ENCODE measurements around the gene TMF1.

TMF1 gene, protein sequence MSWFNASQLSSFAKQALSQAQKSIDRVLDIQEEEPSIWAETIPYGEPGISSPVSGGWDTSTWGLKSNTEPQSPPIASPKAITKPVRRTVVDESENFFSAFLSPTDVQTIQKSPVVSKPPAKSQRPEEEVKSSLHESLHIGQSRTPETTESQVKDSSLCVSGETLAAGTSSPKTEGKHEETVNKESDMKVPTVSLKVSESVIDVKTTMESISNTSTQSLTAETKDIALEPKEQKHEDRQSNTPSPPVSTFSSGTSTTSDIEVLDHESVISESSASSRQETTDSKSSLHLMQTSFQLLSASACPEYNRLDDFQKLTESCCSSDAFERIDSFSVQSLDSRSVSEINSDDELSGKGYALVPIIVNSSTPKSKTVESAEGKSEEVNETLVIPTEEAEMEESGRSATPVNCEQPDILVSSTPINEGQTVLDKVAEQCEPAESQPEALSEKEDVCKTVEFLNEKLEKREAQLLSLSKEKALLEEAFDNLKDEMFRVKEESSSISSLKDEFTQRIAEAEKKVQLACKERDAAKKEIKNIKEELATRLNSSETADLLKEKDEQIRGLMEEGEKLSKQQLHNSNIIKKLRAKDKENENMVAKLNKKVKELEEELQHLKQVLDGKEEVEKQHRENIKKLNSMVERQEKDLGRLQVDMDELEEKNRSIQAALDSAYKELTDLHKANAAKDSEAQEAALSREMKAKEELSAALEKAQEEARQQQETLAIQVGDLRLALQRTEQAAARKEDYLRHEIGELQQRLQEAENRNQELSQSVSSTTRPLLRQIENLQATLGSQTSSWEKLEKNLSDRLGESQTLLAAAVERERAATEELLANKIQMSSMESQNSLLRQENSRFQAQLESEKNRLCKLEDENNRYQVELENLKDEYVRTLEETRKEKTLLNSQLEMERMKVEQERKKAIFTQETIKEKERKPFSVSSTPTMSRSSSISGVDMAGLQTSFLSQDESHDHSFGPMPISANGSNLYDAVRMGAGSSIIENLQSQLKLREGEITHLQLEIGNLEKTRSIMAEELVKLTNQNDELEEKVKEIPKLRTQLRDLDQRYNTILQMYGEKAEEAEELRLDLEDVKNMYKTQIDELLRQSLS

DNA sequence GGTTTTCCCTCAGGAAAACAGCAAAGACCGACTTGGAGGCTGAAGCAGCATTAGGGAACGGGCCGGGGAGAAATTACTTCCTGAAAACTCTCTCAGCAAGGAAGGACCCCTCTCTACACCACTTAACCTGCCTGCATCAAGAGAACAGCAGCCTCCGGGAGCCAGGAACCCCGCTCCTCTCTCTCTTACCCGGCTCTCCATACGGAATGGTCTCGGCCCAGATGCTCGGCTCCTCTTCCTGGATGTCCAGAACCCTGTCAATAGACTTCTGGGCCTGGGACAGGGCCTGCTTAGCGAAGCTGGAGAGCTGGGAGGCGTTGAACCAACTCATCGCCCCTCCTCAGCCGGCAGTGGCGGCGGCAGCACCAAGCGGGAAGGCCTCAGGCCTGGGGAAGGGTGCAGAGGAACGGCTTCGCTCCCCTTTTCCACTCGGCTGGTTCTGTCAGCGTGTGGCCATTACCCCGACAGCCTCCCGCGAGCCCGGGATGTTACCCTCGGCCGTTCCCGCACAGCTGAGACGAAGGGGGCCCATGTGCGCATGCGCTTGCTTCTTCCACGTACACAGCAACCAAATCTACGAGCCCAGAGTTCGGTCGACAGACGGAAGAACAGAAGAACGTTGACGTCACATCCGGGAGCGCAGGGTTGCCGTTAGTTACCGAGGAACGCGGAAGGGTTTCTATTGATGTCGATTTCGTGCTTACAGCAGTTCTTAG lies at the start of gene TMF1:
TMF1 (minus strand) TSS at position 578 of the 716 bp plus-strand sequence; CDS start at position 331, 247 bp downstream.
- Histone ChIP-seq H3K4me1 (ENCODE audit: control insufficient read depth, insufficient read depth, low read length) (peaks cover 11% of the 10 kb centered on the region; the same call in 1 of the 2 replicates), H3K4me3 (ENCODE audit: low read depth, low read length) (peak within 1 kb of the TSS; percentile 81), H3K27me3 (ENCODE audit: control insufficient read depth, insufficient read depth, low read length) (no peaks in the 10 kb centered on the region), H3K9me3 (ENCODE audit: control insufficient read depth, insufficient read depth, low read length) (no peaks in the 10 kb centered on the region), H3K36me3 (ENCODE audit: control insufficient read depth, insufficient read depth, low read length) (peaks cover 46% of the 10 kb centered on the region), H3K27ac (ENCODE audit: low read depth, low read length) (peak within 1 kb of the TSS; percentile 87), H3K9ac (ENCODE audit: low read depth, low read length) (peak within 1 kb of the TSS; percentile 78)

DNA sequence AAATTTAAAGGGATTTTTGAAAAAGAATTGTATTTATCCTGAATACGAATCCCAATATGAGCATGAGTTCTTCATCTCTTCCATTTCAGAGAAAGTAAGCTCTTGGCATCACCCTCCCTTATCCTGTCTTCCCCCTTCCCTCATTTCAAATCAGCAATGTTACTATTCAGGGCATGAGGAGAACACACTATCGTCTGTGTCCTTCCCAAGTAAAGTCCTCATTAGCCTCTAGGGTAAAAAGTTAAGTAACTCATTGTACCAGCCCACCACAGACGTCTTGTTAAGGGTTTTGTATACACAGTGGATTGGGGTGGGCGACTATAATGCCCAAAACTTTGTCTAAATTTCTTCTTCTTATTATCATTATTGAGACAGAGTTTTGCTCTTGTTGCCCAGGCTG lies 47.4 kb upstream of the TMF1 start:
- peaks cover 11% of the 10 kb centered on the region for H3K36me3 ChIP-seq (ENCODE audit: control insufficient read depth, insufficient read depth, low read length)
- H3K9ac ChIP-seq (ENCODE audit: low read depth, low read length) = no peak overlapping the region
- H3K27ac ChIP-seq (ENCODE audit: low read depth, low read length) = no peak overlapping the region
- H3K9me3 ChIP-seq (ENCODE audit: control insufficient read depth, insufficient read depth, low read length) = no peaks in the 10 kb centered on the region
- H3K4me3 ChIP-seq (ENCODE audit: low read depth, low read length) = no peak overlapping the region
- no peaks in the 10 kb centered on the region for H3K27me3 ChIP-seq (ENCODE audit: control insufficient read depth, insufficient read depth, low read length)
- peaks cover 6% of the 10 kb centered on the region for H3K4me1 ChIP-seq (ENCODE audit: control insufficient read depth, insufficient read depth, low read length)

DNA sequence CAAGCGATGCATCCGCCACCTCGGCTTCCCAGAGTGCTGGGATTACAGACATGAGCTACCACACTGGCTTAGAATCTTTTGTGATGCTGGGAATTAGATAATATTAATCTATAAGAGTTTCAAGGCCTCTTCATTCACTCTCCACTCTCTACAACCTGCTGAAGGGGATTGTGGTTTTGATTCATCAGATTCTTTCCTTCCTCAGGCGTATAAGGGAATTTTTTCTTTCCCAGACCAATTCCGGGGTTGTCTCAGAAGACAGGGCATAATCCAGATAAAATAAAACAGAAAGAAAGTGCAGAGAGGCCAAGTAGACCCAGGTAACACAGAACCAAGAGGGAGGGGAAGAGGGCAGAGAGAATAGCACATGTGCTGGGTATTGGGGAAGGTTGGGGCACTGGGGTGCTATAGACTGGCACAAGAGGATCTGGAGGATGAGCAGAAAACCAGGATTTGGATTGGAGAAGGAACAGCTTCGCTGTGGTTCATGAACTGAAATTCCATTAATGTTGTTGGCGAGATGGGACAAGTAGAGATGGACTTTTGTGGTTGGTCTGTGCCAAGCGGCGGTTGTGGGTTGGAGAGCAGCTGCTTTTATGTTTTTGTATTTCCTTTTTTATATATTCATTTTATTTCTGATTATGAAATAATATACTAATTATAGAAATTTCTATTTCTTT lies 45.4 kb upstream of the TMF1 start:
- Histone ChIP-seq H3K4me1 (ENCODE audit: control insufficient read depth, insufficient read depth, low read length) (peaks cover 6% of the 10 kb centered on the region), H3K27me3 (ENCODE audit: control insufficient read depth, insufficient read depth, low read length) (no peaks in the 10 kb centered on the region), H3K4me3 (ENCODE audit: low read depth, low read length) (no peak overlapping the region), H3K9me3 (ENCODE audit: control insufficient read depth, insufficient read depth, low read length) (no peaks in the 10 kb centered on the region), H3K9ac (ENCODE audit: low read depth, low read length) (no peak overlapping the region), H3K27ac (ENCODE audit: low read depth, low read length) (no peak overlapping the region), H3K36me3 (ENCODE audit: control insufficient read depth, insufficient read depth, low read length) (peaks cover under 1% of the 10 kb centered on the region; the same call in 1 of the 2 replicates)

DNA sequence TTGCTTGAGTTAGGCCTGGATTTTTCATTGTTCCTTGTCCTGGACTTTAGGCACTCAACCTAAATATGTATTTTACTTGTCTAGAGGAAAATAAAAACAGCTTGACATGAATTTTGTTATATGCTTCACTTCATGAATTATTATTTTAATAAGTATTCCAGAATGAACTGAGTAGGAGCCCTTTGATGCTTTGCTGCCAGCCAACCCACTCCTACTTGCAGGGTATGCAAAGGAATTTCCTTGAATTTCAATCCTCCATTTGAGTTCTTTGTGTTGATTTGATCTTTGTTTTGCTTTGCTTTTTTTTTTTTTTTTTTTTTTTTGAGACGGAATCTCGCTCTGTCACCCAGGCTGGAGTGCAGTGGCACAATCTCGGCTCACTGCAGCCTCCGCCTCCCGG lies 44.2 kb upstream of the TMF1 start:
- Histone ChIP-seq H3K27me3 (ENCODE audit: control insufficient read depth, insufficient read depth, low read length) (no peaks in the 10 kb centered on the region), H3K27ac (ENCODE audit: low read depth, low read length) (no peak overlapping the region), H3K9ac (ENCODE audit: low read depth, low read length) (no peak overlapping the region), H3K4me1 (ENCODE audit: control insufficient read depth, insufficient read depth, low read length) (peaks cover 15% of the 10 kb centered on the region), H3K9me3 (ENCODE audit: control insufficient read depth, insufficient read depth, low read length) (no peaks in the 10 kb centered on the region), H3K36me3 (ENCODE audit: control insufficient read depth, insufficient read depth, low read length) (no peaks in the 10 kb centered on the region), H3K4me3 (ENCODE audit: low read depth, low read length) (no peak overlapping the region)

DNA sequence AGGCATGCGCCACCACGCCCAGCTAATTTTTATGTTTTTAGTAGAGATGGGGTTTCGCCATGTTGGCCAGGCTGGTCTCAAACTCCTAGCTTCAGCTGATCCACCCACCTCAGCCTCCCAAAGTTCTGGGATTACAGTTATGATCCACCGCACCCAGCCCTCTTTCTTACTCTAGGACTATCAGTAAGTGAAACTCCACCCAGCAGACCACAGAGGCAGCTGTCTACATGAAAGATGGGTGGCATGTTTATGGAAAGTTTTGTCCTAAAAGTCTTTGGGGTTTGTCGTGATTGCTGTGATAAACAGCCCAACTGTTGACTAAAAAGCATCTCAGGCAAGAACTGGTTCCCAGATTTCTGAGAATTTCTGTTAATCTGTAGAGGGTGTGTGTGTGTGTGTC lies 43.5 kb upstream of the TMF1 start:
- no peak overlapping the region for H3K27ac ChIP-seq (ENCODE audit: low read depth, low read length)

DNA sequence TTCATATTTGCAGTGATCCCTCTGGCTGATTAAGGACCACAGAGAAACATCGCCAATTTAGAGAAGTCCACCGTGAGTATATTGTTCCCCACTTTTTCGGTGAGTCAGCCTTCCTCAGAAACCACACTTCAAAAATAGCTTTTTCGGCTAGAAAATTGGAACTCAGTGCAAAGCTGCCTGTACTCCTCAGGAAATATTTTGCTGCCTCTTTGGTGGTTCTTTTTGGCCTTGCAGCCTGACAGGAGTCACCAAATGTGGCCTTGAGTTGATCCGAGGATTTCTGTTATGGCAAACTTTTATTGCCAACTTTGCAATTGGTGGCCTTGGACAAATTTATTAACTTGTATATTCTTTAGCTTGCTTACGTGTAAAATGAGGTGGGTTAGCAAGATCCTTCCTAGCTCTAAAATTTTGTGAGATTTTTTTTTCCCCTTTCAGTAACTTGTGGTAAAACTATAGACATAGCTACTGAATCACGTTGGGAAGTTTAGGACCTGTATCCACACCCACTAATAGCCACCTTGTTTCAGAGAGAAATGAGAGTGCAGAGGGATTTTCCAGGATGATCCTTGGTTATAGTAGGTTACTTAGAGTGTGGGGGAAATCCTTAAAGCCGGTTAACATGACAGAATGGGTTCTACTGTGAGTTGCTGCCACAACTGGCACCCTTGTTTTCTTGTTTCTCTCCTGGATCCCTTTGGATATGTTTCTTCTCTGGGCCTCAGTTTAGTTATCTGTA lies 42.5 kb upstream of the TMF1 start:
- no peaks in the 10 kb centered on the region for H3K9me3 ChIP-seq (ENCODE audit: control insufficient read depth, insufficient read depth, low read length)
- peaks cover 20% of the 10 kb centered on the region for H3K4me1 ChIP-seq (ENCODE audit: control insufficient read depth, insufficient read depth, low read length)
- no peak overlapping the region for H3K9ac ChIP-seq (ENCODE audit: low read depth, low read length)
- H3K27ac ChIP-seq (ENCODE audit: low read depth, low read length) = no peak overlapping the region
- no peak overlapping the region for H3K4me3 ChIP-seq (ENCODE audit: low read depth, low read length)
- no peaks in the 10 kb centered on the region for H3K36me3 ChIP-seq (ENCODE audit: control insufficient read depth, insufficient read depth, low read length)
- no peaks in the 10 kb centered on the region for H3K27me3 ChIP-seq (ENCODE audit: control insufficient read depth, insufficient read depth, low read length)

More for the DNA sequence above, 43.5 kb upstream of the TMF1 start:
- H3K4me3 ChIP-seq (ENCODE audit: low read depth, low read length) = no peak overlapping the region
- H3K36me3 ChIP-seq (ENCODE audit: control insufficient read depth, insufficient read depth, low read length) = no peaks in the 10 kb centered on the region
- H3K9ac ChIP-seq (ENCODE audit: low read depth, low read length) = no peak overlapping the region
- peaks cover 15% of the 10 kb centered on the region for H3K4me1 ChIP-seq (ENCODE audit: control insufficient read depth, insufficient read depth, low read length)
- no peaks in the 10 kb centered on the region for H3K9me3 ChIP-seq (ENCODE audit: control insufficient read depth, insufficient read depth, low read length)
- no peaks in the 10 kb centered on the region for H3K27me3 ChIP-seq (ENCODE audit: control insufficient read depth, insufficient read depth, low read length)

DNA sequence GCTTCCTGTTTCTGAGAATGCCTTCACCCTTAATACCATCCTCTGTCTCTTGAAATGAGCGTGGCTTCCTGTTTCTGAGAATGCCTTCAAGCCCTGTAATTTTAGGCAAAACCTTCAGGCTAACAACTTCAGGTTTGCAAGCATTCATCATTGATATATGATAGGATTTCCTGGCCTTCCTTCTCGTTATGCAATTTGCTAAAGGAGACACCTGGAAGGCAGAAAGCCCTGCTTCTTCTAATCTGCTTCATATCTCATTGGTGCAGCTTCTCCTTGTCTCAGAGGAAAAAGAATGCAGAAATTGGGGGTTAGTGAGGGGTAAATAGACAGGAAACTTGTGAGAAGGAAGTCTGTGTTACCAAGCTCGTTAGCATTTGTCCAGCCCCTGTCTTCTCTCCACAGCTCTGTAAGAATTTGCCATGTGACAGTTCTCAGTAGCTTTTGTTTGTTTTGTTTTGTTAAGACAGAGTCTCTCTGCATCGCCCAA lies 39.9 kb upstream of the TMF1 start:
- Histone ChIP-seq H3K27ac (ENCODE audit: low read depth, low read length) (peak overlapping the region; percentile 59), H3K4me3 (ENCODE audit: low read depth, low read length) (no peak overlapping the region), H3K36me3 (ENCODE audit: control insufficient read depth, insufficient read depth, low read length) (no peaks in the 10 kb centered on the region), H3K27me3 (ENCODE audit: control insufficient read depth, insufficient read depth, low read length) (no peaks in the 10 kb centered on the region), H3K9ac (ENCODE audit: low read depth, low read length) (no peak overlapping the region), H3K9me3 (ENCODE audit: control insufficient read depth, insufficient read depth, low read length) (no peaks in the 10 kb centered on the region), H3K4me1 (ENCODE audit: control insufficient read depth, insufficient read depth, low read length) (peaks cover 26% of the 10 kb centered on the region)

DNA sequence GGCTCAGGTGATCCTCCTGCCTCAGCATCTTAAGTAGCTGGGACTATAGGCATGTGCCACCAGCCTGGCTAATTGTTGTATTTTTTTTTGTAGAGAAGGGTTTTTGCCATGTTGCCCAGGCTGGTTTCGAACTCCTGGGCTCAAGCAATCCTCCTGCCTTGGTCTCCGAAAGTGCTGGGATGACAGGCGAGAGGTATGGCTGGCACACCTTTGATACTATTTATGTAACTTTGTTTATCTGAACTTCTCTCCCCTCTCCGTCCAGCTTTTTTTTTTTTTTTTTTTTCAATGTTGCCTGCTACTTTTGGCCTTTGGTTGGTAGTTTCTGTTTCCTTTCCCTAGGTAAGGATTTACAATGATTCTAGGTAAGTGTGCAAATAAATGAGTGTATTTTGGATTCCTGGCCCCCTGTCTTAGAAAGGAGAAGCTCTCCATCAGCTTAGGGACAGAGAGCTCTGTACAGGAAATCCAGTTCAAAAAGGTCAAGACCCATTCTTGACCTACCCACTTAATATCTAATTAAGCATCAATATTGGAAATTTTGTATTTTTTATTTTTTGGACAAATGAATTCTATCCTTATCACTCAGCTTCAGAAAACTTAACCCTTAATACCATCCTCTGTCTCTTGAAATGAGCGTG lies 39.4 kb upstream of the TMF1 start:
- H3K4me3 ChIP-seq (ENCODE audit: low read depth, low read length) = no peak overlapping the region
- H3K4me1 ChIP-seq (ENCODE audit: control insufficient read depth, insufficient read depth, low read length) = peaks cover 26% of the 10 kb centered on the region
- no peak overlapping the region for H3K27ac ChIP-seq (ENCODE audit: low read depth, low read length)
- H3K36me3 ChIP-seq (ENCODE audit: control insufficient read depth, insufficient read depth, low read length) = no peaks in the 10 kb centered on the region
- no peaks in the 10 kb centered on the region for H3K9me3 ChIP-seq (ENCODE audit: control insufficient read depth, insufficient read depth, low read length)
- H3K9ac ChIP-seq (ENCODE audit: low read depth, low read length) = no peak overlapping the region
- no peaks in the 10 kb centered on the region for H3K27me3 ChIP-seq (ENCODE audit: control insufficient read depth, insufficient read depth, low read length)

DNA sequence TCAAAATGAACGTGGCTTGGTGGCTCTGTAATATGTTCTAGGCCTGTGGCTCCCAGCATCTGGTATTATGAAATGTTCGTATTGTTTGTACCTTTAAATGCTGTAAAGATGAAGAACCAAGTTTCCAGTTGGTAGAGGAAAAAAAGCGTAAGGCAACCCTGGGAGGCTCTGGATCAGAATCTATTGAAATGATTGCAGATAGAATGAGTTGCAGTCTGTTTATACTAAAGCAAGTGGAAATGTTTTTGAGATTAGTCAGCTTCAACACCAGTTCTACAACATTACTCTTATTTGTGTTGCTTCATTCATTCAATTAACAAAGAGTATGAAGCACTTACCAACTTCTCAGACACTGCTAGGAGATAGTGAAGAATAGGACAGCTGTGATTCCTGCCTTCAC lies 37.9 kb upstream of the TMF1 start:
- Histone ChIP-seq H3K9ac (ENCODE audit: low read depth, low read length) (no peak overlapping the region), H3K36me3 (ENCODE audit: control insufficient read depth, insufficient read depth, low read length) (no peaks in the 10 kb centered on the region), H3K27me3 (ENCODE audit: control insufficient read depth, insufficient read depth, low read length) (no peaks in the 10 kb centered on the region), H3K4me3 (ENCODE audit: low read depth, low read length) (no peak overlapping the region), H3K27ac (ENCODE audit: low read depth, low read length) (no peak overlapping the region), H3K9me3 (ENCODE audit: control insufficient read depth, insufficient read depth, low read length) (no peaks in the 10 kb centered on the region), H3K4me1 (ENCODE audit: control insufficient read depth, insufficient read depth, low read length) (peaks cover 26% of the 10 kb centered on the region)
